B cell (primary cell): ENCODE measurements around the gene SCRN2. TPM values are rescaled to one million over a fixed set of nuclear protein-coding genes. Genes with fewer than 3 reads are reported as not detected.

Experiments
- ATAC-seq: fragments of 200-7000 bp; cut with Tn5 transposase; one replicate; pipeline ENCODE4 v1.10.0; 2021; ENCODE audit warnings: low read depth, mild to moderate bottlenecking, moderate number of reproducible peaks, moderate library complexity
- CTCF ChIA-PET: fragments of 350-600 bp; sonication (Branson Sonifier 250); formaldehyde crosslinking; loops from one replicate; lab custom pipeline; 2021; ENCODE audit warnings: antibody characterized with exemption, inconsistent platforms; lab: Charles Lee
- POLR2A ChIA-PET: fragments of 350-600 bp; sonication (Branson Sonifier 250); formaldehyde crosslinking; loops from one replicate; lab custom pipeline; 2021; ENCODE audit warnings: antibody characterized with exemption; lab: Charles Lee
- DNase-seq: peaks from one replicate; pipeline ENCODE4 v3.0.0; 2013
- H2AFZ ChIP-seq: 2 replicates; pipeline ENCODE4 v1.6.1; 2012; ENCODE audit warnings: mild to moderate bottlenecking, low read depth, low read length; ENCODE audit not compliant: insufficient read depth, poor library complexity, severe bottlenecking
- H3K27ac ChIP-seq, 2 donors: 1 replicate in 1 of 2; 2 replicates in 1 of 2; pipeline ENCODE4 v1.5.1; 2012 to 2013; ENCODE audit warnings: low read length in 2 of 2, mild to moderate bottlenecking in 2 of 2, moderate library complexity in 1 of 2
- H3K27me3 ChIP-seq, 4 experiments: fragments of 200-600 bp in 1 of 4; sonication (generic) in 1 of 4; replicated peaks in 1 of 4; 1 replicate in 2 of 4; 2 replicates in 2 of 4; pipeline versions ENCODE4 v1.6.1 to v1.7.0; 2013 to 2016; ENCODE audit warnings: low read length in 3 of 4, mild to moderate bottlenecking in 2 of 4, mixed read lengths in 1 of 4, moderate library complexity in 1 of 4; ENCODE audit not compliant: insufficient read depth in 4 of 4, control insufficient read depth in 3 of 4; ENCODE audit errors: control extremely low read depth in 1 of 4
- H3K36me3 ChIP-seq, 2 experiments: replicated peaks in 1 of 2; 1 replicate in 1 of 2; 2 replicates in 1 of 2; pipeline versions ENCODE4 v1.6.1 to v1.7.1; 2013; ENCODE audit warnings: low read length in 1 of 2; ENCODE audit not compliant: insufficient read depth in 2 of 2, control insufficient read depth in 1 of 2; ENCODE audit errors: control extremely low read depth in 1 of 2, extremely low read depth in 1 of 2
- H3K4me1 ChIP-seq, 2 donors: fragments of 200-600 bp in 1 of 2; sonication (generic) in 1 of 2; 1 replicate in 1 of 2; 2 replicates in 1 of 2; pipeline versions ENCODE4 v1.5.1 to v1.6.1; 2013 to 2017; ENCODE audit warnings: low read length in 2 of 2; ENCODE audit not compliant: control insufficient read depth in 2 of 2, insufficient read depth in 2 of 2
- H3K4me2 ChIP-seq: replicated peaks from 2 replicates; pipeline ENCODE3; 2012; ENCODE audit warnings: mild to moderate bottlenecking, low read depth, low read length; ENCODE audit not compliant: poor library complexity, severe bottlenecking
- H3K4me3 ChIP-seq, 5 experiments: fragments of 200-600 bp in 1 of 5; sonication (generic) in 1 of 5; 1 replicate in 3 of 5; 2 replicates in 2 of 5; pipeline versions ENCODE4 v1.5.1 to v1.7.0; 2011 to 2016; ENCODE audit warnings: low read length in 4 of 5, mild to moderate bottlenecking in 4 of 5, low read depth in 2 of 5, control low read depth in 1 of 5, moderate library complexity in 1 of 5; ENCODE audit not compliant: insufficient read depth in 1 of 5; ENCODE audit errors: control extremely low read depth in 1 of 5, extremely low read depth in 1 of 5
- H3K79me2 ChIP-seq: fragments of 200-600 bp; sonication (generic); one replicate; pipeline ENCODE4 v1.6.0; 2016; ENCODE audit warnings: low read length; ENCODE audit not compliant: control insufficient read depth, insufficient read depth
- H3K9ac ChIP-seq: fragments of 200-600 bp; sonication (generic); 2 replicates; pipeline ENCODE4 v1.6.1; 2017; ENCODE audit warnings: mild to moderate bottlenecking, low read length, moderate library complexity
- H3K9me3 ChIP-seq, 3 donors: one replicate each; pipeline versions ENCODE4 v1.6.1 to v1.7.1; 2013; ENCODE audit warnings: low read length in 2 of 3; ENCODE audit not compliant: control insufficient read depth in 2 of 3, insufficient read depth in 1 of 3; ENCODE audit errors: control extremely low read depth in 1 of 3
- H4K20me1 ChIP-seq: 2 replicates; pipeline ENCODE4 v1.6.0; 2012; ENCODE audit warnings: mild to moderate bottlenecking, low read length; ENCODE audit not compliant: insufficient read depth, control insufficient read depth, poor library complexity, severe bottlenecking
- H3K27ac Mint-ChIP-seq: one replicate; pipeline ENCODE4 v1.8.0; 2021; ENCODE audit warnings: mixed read lengths
- H3K27me3 Mint-ChIP-seq: one replicate; pipeline ENCODE4 v1.8.0; 2021; ENCODE audit warnings: mixed read lengths
- H3K4me1 Mint-ChIP-seq: one replicate; pipeline ENCODE4 v1.8.0; 2021; ENCODE audit warnings: mixed read lengths
- H3K4me3 Mint-ChIP-seq: one replicate; pipeline ENCODE4 v1.8.0; 2021; ENCODE audit warnings: mixed read lengths
- H3K9me3 Mint-ChIP-seq: one replicate; pipeline ENCODE4 v1.8.0; 2022; ENCODE audit warnings: mixed read lengths; ENCODE audit not compliant: insufficient read depth
- CTCF ChIP-seq: fragments of 200-600 bp; IDR thresholded peaks from one replicate; pipeline ENCODE4 v1.8.0; 2022; ENCODE audit warnings: antibody characterized with exemption, mild to moderate bottlenecking
- EZH2 ChIP-seq: IDR thresholded peaks from 2 replicates; pipeline ENCODE4 v1.6.1; 2012; ENCODE audit warnings: borderline replicate concordance, low read depth, mild to moderate bottlenecking, moderate library complexity, low read length; ENCODE audit not compliant: insufficient read depth, poor library complexity, severe bottlenecking
- WGBS: methylation state at CpG from one replicate; pipeline ENCODE4 v1.1.5; 2013; ENCODE audit warnings: missing lambda C conversion rate; ENCODE audit not compliant: insufficient coverage; 5-methylcytosine and 5-hydroxymethylcytosine counted together
- intact Hi-C: fragments of 100-400 bp; cut with micrococcal nuclease; formaldehyde crosslinking; loops from one replicate; pipeline ENCODE4 v1.10.0; 2022
- polyA plus RNA-seq: library from polyadenylated mRNA; depleted of rRNA; stranded (reverse); fragments of >200 nt; gene quantifications from 2 replicates; pipeline ENCODE4 v1.2.3, GENCODE V29; 2012
- total RNA-seq, 2 donors: library from RNA; stranded (reverse); fragments of 120-200 nt in 1 of 2; gene quantifications; 1 replicate in 1 of 2; 2 replicates in 1 of 2; pipeline versions ENCODE4 v1.2.3 to v1.2.4, GENCODE V29; 2013 to 2022

SCRN2 gene
- total and polyA plus RNA-seq, 2 donors (not counting 1 experiment from before 2014, with no cell fraction given) = 47.8 to 71.9 TPM

- ATAC-seq (no peak), DNase-seq (no peak)
- peaks cover 0 to 58% of the 10 kb centered on the region in 2 experiments for H3K36me3 ChIP-seq
- TF ChIP-seq EZH2 = no peak
- TF ChIP-seq CTCF = no peak
- ChIA-PET CTCF (no interaction called here), POLR2A (interaction anchor here (0.6 kb wide), 1 partner anchor 1024 kb away, joined by 4 read pairs; no protein-coding TSS in a partner anchor)
- WGBS = 82% methylated on average over 3 of the region's 10 CpGs
- no peaks in the 10 kb centered on the region for H3K9me3 ChIP-seq
- no peak overlapping the region for H3K27ac ChIP-seq
- Mint-ChIP-seq H3K4me1 (no peaks in the 10 kb centered on the region), H3K4me3 (no peak overlapping the region), H3K27ac (peak overlapping the region; percentile 20), H3K9me3 (no peaks in the 10 kb centered on the region), H3K27me3 (no peaks in the 10 kb centered on the region)
- H2AFZ ChIP-seq = no peak overlapping the region
- no peak overlapping the region for H3K4me2 ChIP-seq
- no peaks in the 10 kb centered on the region for H3K4me1 ChIP-seq
- H3K27me3 ChIP-seq = no peaks in the 10 kb centered on the region
- intact Hi-C loops = no loop called here
- no peak overlapping the region for H3K9ac ChIP-seq
- no peak overlapping the region for H3K4me3 ChIP-seq
- H3K79me2 ChIP-seq = no peaks in the 10 kb centered on the region
- H4K20me1 ChIP-seq = no peaks in the 10 kb centered on the region
Observed at GRCh38 chr17:47810200-47810821, 30.8 kb downstream of the SCRN2 start.

GRCh38 chr17:47808830-47809480, 32.1 kb downstream of the SCRN2 start:
- Histone ChIP-seq H3K36me3 (peaks cover 0 to 51% of the 10 kb centered on the region in 2 experiments), H3K4me3 (no peak overlapping the region)

More at GRCh38 chr17:47808830-47809480, 32.1 kb downstream of the SCRN2 start:
- Mint-ChIP-seq H3K27me3 (no peaks in the 10 kb centered on the region), H3K4me3 (no peak overlapping the region), H3K9me3 (no peaks in the 10 kb centered on the region), H3K27ac (no peak overlapping the region), H3K4me1 (no peaks in the 10 kb centered on the region)
- Histone ChIP-seq H3K27ac (no peak overlapping the region), H3K9ac (no peak overlapping the region), H2AFZ (no peak overlapping the region), H3K4me2 (no peak overlapping the region), H3K4me1 (no peaks in the 10 kb centered on the region), H3K27me3 (no peaks in the 10 kb centered on the region), H4K20me1 (no peaks in the 10 kb centered on the region), H3K9me3 (no peaks in the 10 kb centered on the region), H3K79me2 (no peaks in the 10 kb centered on the region)
- DNase-seq = no peak
- no peak for ATAC-seq
- intact Hi-C loops = loop anchor here (10.0 kb wide), 1 partner anchor 114 kb away; the partner anchor contains the start of gene TBKBP1
- POLR2A ChIA-PET = no interaction called here
- WGBS = 97% methylated on average over 21 of the region's 22 CpGs
- no peak for TF ChIP-seq CTCF
- no peak for TF ChIP-seq EZH2
- CTCF ChIA-PET = interaction anchor here (0.6 to 0.7 kb wide), 2 partner anchors 76 to 106 kb away, joined by 3 read pairs; partner anchors contain the start of gene TBX21
